Measurements from ENCODE around the gene PLSCR1.

- no peak for TF ChIP-seq CTCF (IDR thresholded peaks at IDR 0.05)
- no peak for TF ChIP-seq POLR2AphosphoS5 (IDR thresholded peaks at IDR 0.05; ENCODE audit: low read depth, low read length)
- no peak for TF ChIP-seq TCF7L2 (IDR thresholded peaks at IDR 0.05; ENCODE audit: low read depth, low read length)
- no peak for TF ChIP-seq SIN3A (IDR thresholded peaks at IDR 0.05; ENCODE audit: borderline replicate concordance, insufficient read depth, low read depth, low read length)
- no peak for TF ChIP-seq REST (IDR thresholded peaks at IDR 0.05; ENCODE audit: insufficient read depth in 1 of 2, low read depth in 2 of 2, low read length in 1 of 2)
Observed at GRCh38 chr3:146590521-146590920, 46.1 kb upstream of the PLSCR1 start.
